Measurements from ENCODE around the gene ASIC2. TPM values are rescaled to one million over a fixed set of nuclear protein-coding genes. Genes with fewer than 3 reads are reported as not detected.

The ASIC2 gene
- total RNA-seq, 3 donors from 2014 or later = 0.84 to 4.6 (median 0.98) TPM

GRCh38 chr17:33131620-33132019, 161.5 kb downstream of the ASIC2 start:
- intact Hi-C loops (cut with DNase I, micrococcal nuclease) = no loop called here
- H3K36me3 ChIP-seq (ENCODE audit: low read depth) = no peaks in the 10 kb centered on the region
- ATAC-seq (no peak), DNase-seq (no peak)
- H3K9me3 ChIP-seq = no peaks in the 10 kb centered on the region
- no peaks in the 10 kb centered on the region for H3K4me1 ChIP-seq (ENCODE audit: low read depth)
- no peak for TF ChIP-seq CTCF (IDR thresholded peaks at IDR 0.05)
- H3K4me3 ChIP-seq = no peak overlapping the region

- Histone ChIP-seq H3K4me3 (no peak overlapping the region), H3K36me3 (ENCODE audit: low read depth) (no peaks in the 10 kb centered on the region), H3K4me1 (ENCODE audit: low read depth) (no peaks in the 10 kb centered on the region), H3K9me3 (no peaks in the 10 kb centered on the region)
- DNase-seq = no peak
- TF ChIP-seq CTCF (IDR thresholded peaks at IDR 0.05) = no peak
- ATAC-seq = no peak
- intact Hi-C loops (cut with DNase I, micrococcal nuclease) = no loop called here
Measured at GRCh38 chr17:33127706-33128105, 165.4 kb downstream of the ASIC2 start.

- intact Hi-C loops (cut with DNase I, micrococcal nuclease) = no loop called here
- no peak for TF ChIP-seq CTCF (IDR thresholded peaks at IDR 0.05)
- DNase-seq = no peak
- no peak for ATAC-seq
- H3K4me3 ChIP-seq = no peak overlapping the region
- no peaks in the 10 kb centered on the region for H3K36me3 ChIP-seq (ENCODE audit: low read depth)
- no peaks in the 10 kb centered on the region for H3K9me3 ChIP-seq
- H3K4me1 ChIP-seq (ENCODE audit: low read depth) = no peaks in the 10 kb centered on the region
Measured at GRCh38 chr17:33126086-33126485, 167.0 kb downstream of the ASIC2 start.

GRCh38 chr17:33125552-33125950, 167.5 kb downstream of the ASIC2 start:
- Histone ChIP-seq H3K9me3 (no peaks in the 10 kb centered on the region), H3K4me1 (ENCODE audit: low read depth) (no peaks in the 10 kb centered on the region), H3K4me3 (no peak overlapping the region), H3K36me3 (ENCODE audit: low read depth) (no peaks in the 10 kb centered on the region)
- DNase-seq (no peak), ATAC-seq (no peak)
- TF ChIP-seq CTCF (IDR thresholded peaks at IDR 0.05) = no peak
- intact Hi-C loops (cut with DNase I, micrococcal nuclease) = no loop called here

GRCh38 chr17:33124871-33125551, 168.1 kb downstream of the ASIC2 start:
- ATAC-seq (no peak), DNase-seq (no peak)
- no peaks in the 10 kb centered on the region for H3K9me3 ChIP-seq
- no peak overlapping the region for H3K4me3 ChIP-seq
- no peaks in the 10 kb centered on the region for H3K4me1 ChIP-seq (ENCODE audit: low read depth)
- no peaks in the 10 kb centered on the region for H3K36me3 ChIP-seq (ENCODE audit: low read depth)
- TF ChIP-seq CTCF (IDR thresholded peaks at IDR 0.05) = no peak
- intact Hi-C loops (cut with DNase I, micrococcal nuclease) = no loop called here

GRCh38 chr17:33124185-33124584, 168.9 kb downstream of the ASIC2 start:
- TF ChIP-seq CTCF (IDR thresholded peaks at IDR 0.05) = no peak
- no peak for ATAC-seq
- Histone ChIP-seq H3K36me3 (ENCODE audit: low read depth) (no peaks in the 10 kb centered on the region), H3K4me3 (no peak overlapping the region), H3K4me1 (ENCODE audit: low read depth) (no peaks in the 10 kb centered on the region), H3K9me3 (no peaks in the 10 kb centered on the region)
- DNase-seq = no peak
- intact Hi-C loops (cut with DNase I, micrococcal nuclease) = no loop called here

Data from mucosa of descending colon (tissue), 3 donors.